ENCODE results near the gene ZCCHC14.
A peak's percentile ranks its signal among the peaks of the same experiment; 100 is the strongest.

The ZCCHC14 gene

DNA sequence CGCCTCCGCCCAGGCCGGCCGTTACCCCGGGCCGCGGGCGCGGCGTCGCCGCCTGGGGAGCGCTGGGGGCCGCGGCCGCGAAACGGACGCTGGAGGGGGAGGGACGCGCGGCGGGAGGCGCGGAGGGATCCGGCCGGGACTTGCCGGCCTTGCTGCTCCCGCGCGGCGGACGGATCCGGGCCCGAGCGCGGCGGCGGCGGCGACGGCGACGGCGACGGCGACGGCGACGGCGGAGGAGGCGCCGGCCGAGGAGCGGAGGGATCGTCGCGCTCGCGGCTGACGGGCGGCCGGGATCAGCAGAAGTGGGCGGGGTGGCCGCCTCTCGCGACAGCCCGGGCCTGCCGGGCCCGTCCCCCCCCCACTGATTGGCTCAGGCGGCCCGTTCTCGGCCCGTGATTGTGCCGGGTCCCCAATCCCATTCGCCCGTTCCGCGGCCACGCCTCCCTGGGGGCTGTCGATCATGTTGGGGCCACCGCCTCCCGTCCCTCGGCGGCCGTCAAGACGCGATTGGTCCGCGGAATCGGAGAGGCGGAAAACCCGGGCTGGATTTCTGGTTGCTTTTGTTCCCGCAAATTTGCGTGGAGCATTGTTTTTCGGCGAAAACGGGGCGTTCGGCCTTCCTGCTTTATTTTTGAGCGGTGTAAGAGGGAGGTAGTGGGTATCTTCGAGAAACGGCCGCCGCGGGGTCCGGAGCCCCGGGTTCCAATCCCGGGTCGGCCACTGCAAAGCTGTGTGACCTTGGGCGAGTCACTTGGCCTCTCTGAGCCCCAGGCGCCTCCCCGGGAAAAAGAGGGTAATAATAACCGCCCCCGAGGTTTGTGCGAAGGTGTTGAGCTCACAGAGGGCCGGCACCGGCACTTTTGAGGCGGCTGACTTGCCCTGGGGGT lies at the start of gene ZCCHC14:
ZCCHC14 (minus strand) TSS at position 304 of the 887 bp plus-strand sequence. CDS start 786 bp downstream, outside the sequence.
- Histone ChIP-seq H3K9me3 (ENCODE audit: control insufficient read depth, insufficient read depth, low read length) (no peaks in the 10 kb centered on the region), H3K9ac (ENCODE audit: low read depth, low read length) (peak within 1 kb of the TSS; percentile 54), H3K36me3 (ENCODE audit: insufficient read depth, low read length) (no peaks in the 10 kb centered on the region), H3K4me1 (ENCODE audit: insufficient read depth, low read length) (peaks cover 2% of the 10 kb centered on the region; the same call in 1 of the 2 replicates)

DNA sequence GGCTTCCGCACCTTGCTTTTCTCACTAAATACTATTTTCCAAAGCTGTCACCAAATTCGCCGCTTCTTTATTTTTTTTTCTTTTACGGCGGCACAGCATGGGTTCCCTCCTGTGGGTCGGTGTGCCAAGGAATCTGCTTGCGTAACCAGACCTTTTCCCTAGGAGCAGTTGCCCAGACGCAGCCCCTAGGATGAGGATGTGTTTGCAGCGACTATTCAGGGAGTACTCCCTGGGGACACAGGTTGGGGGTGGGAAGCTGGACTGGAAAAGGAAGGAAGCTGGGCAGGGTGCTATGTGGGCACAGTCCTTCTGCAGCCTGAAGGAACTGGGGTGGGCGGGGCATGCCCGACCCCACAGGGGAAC lies 49.0 kb upstream of the ZCCHC14 start:
- no peaks in the 10 kb centered on the region for H3K36me3 ChIP-seq (ENCODE audit: insufficient read depth, low read length)
- H3K9ac ChIP-seq (ENCODE audit: low read depth, low read length), result no peak overlapping the region
- H3K9me3 ChIP-seq (ENCODE audit: control insufficient read depth, insufficient read depth, low read length), result no peaks in the 10 kb centered on the region
- H3K4me1 ChIP-seq (ENCODE audit: insufficient read depth, low read length), result peaks cover 6% of the 10 kb centered on the region; the same call in 1 of the 2 replicates

DNA sequence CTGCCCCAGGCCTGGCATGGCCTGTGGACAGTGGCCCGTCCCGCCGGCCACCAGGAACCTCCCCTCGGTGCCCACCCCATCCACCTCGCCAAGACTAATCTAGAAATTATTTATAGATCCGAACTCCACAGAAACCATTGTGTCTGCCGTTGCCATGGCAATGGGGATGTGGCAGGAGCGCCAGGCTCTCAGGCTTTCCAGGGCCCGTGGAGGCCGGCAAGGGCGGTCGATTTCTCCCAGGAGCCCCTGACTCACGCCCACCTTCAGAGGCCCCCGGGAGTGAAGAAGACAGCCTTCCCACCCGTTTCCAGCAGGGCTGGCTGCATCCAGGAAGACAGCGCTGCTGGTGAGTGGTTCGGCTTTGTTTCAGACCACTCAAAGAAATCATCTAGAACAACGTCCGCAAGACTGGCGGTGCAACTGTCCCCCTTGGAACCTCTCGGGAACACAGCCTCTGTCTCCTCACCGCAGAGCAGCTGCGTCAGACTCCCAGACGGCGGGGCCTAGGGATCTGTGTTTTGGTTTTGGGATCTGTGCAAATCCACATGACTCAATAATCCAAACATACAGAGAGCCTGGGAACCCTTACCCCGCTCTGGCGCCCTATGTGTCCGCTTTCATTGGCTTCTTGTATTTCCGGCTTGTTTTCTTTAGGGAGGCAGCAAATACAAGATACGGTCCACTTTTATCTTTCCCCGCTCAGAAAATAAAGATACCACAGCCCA lies 48.5 kb upstream of the ZCCHC14 start:
- H3K9me3 ChIP-seq (ENCODE audit: control insufficient read depth, insufficient read depth, low read length), result no peaks in the 10 kb centered on the region; the same call in 1 of the 2 replicates
- H3K4me1 ChIP-seq (ENCODE audit: insufficient read depth, low read length), result peaks cover 6% of the 10 kb centered on the region; the same call in 1 of the 2 replicates
- H3K9ac ChIP-seq (ENCODE audit: low read depth, low read length), result no peak overlapping the region
- no peaks in the 10 kb centered on the region for H3K36me3 ChIP-seq (ENCODE audit: insufficient read depth, low read length)

DNA sequence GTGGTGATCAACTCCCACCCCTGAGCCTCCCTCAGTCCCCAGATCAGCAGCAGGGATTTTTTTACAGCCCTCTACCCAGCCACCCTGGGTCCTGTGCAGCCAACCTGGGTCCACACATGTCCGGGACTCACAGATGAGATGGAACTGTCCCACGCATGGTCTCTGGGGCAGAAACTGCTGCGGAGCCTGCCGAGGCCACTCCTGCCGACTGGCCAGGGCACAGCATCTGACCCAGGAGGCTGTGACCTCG lies 48.0 kb upstream of the ZCCHC14 start:
- no peaks in the 10 kb centered on the region; the same call in 1 of the 2 replicates for H3K9me3 ChIP-seq (ENCODE audit: control insufficient read depth, insufficient read depth, low read length)
- H3K9ac ChIP-seq (ENCODE audit: low read depth, low read length), result no peak overlapping the region
- peaks cover 6% of the 10 kb centered on the region; the same call in 1 of the 2 replicates for H3K4me1 ChIP-seq (ENCODE audit: insufficient read depth, low read length)
- H3K36me3 ChIP-seq (ENCODE audit: insufficient read depth, low read length), result no peaks in the 10 kb centered on the region

DNA sequence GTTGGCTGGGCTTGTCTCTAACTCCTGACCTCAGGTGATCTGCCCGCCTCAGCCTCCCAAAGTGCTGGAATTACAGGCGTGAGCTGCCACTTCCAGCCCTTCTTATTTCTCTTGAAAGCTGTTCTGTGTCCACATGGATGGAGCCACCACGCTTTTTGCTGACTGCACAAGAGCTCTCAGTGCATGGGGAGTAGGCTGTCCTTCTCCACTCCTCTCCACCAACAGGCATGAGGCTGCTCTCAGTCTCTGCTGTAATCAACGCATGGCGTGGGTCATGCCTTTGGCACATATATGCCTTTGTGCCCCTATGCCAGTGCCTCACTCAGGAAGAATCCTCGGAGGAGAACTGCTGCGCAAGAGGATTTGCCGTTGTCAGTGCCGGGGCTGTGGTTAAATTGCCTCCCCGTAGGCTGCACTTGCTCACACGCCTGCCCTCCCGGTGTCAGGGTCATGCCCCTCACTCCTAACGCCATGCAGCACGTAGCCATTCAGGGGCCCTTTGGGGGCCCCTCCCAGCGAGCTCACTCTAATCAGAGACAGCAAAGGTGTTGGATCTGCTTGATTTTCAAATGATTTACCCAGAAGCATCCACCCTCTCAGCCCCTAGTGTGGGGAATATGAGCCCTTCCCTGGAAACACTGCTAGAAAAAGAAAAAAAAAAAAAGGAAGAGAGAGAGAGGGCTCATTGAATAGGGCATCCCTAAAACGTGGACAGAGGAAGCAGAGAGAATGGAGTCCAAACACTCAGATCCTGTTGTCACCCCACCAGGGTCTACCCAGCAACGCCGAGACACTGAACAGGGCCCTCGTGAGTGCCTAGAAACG lies 47.5 kb upstream of the ZCCHC14 start:
- Histone ChIP-seq H3K9ac (ENCODE audit: low read depth, low read length) (no peak overlapping the region), H3K4me1 (ENCODE audit: insufficient read depth, low read length) (peaks cover 6% of the 10 kb centered on the region; the same call in 1 of the 2 replicates), H3K9me3 (ENCODE audit: control insufficient read depth, insufficient read depth, low read length) (no peaks in the 10 kb centered on the region; the same call in 1 of the 2 replicates)

DNA sequence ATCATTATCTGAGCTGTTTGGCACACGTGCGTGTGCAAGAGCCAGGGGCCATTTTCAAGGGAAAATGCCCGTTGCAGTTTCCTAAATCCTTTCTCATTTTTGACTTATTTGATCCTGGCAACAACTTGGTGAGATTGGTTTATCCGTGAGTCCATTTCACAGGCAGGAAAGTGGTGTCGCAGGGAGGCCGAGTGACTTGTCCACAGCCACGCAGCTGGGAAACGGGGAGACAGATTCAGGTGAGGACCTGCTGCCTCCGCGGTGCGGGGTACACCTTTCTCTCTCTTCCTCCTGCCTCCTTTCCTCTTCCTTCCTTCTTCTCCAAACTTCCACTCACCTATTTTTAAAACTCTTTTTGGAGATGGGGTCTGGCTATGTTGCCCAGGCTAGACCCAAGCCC lies 46.3 kb upstream of the ZCCHC14 start:
- Histone ChIP-seq H3K9me3 (ENCODE audit: control insufficient read depth, insufficient read depth, low read length) (no peaks in the 10 kb centered on the region; the same call in 1 of the 2 replicates), H3K36me3 (ENCODE audit: insufficient read depth, low read length) (no peaks in the 10 kb centered on the region), H3K9ac (ENCODE audit: low read depth, low read length) (no peak overlapping the region), H3K4me1 (ENCODE audit: insufficient read depth, low read length) (peaks cover 6% of the 10 kb centered on the region; the same call in 1 of the 2 replicates)

More for the DNA sequence above, 47.5 kb upstream of the ZCCHC14 start:
- H3K36me3 ChIP-seq (ENCODE audit: insufficient read depth, low read length), result no peaks in the 10 kb centered on the region

DNA sequence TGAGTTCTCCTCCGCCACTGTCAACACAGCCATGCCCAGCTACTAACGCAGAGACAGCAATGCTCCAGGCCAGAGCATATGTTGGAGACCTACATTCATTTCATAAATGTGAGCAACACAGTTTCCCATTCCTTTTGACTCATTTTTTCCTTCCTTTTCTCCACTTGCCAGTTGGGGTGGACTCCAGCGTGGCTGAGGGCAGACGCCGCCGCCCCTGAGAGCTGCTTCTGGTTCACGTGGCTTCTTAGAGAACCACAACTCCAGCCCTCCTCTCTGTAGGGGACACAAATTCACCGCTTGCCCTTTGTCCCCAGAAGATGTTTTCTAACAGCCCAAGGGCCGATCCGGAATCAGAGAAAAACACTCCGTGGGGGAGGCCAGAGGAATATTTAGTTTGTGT lies 45.8 kb upstream of the ZCCHC14 start:
- H3K36me3 ChIP-seq (ENCODE audit: insufficient read depth, low read length), result no peaks in the 10 kb centered on the region
- peaks cover 6% of the 10 kb centered on the region; the same call in 1 of the 2 replicates for H3K4me1 ChIP-seq (ENCODE audit: insufficient read depth, low read length)
- no peak overlapping the region for H3K9ac ChIP-seq (ENCODE audit: low read depth, low read length)
- no peaks in the 10 kb centered on the region; the same call in none of the 2 replicates for H3K9me3 ChIP-seq (ENCODE audit: control insufficient read depth, insufficient read depth, low read length)

DNA sequence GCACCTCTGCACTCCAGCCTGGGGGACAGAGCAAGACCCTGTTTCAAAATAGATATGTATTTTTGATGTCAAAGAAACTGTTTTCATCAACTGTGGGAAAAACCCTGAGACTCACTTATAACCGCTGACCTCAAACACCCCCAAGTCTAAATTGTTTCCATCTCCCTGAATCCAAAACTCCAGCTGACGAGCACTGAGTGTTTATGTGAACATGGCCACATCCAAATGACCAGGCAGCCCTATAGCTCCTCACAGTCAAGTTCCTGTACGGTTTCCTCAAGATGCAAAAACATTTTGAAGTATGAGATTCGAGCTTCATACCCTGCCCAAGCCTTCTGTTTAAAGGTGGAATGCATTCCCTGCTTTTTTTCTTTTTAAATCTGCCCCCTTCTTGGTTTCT lies 45.3 kb upstream of the ZCCHC14 start:
- no peaks in the 10 kb centered on the region; the same call in none of the 2 replicates for H3K9me3 ChIP-seq (ENCODE audit: control insufficient read depth, insufficient read depth, low read length)
- no peak overlapping the region for H3K9ac ChIP-seq (ENCODE audit: low read depth, low read length)
- no peaks in the 10 kb centered on the region for H3K36me3 ChIP-seq (ENCODE audit: insufficient read depth, low read length)
- H3K4me1 ChIP-seq (ENCODE audit: insufficient read depth, low read length), result peaks cover 6% of the 10 kb centered on the region; the same call in 1 of the 2 replicates

DNA sequence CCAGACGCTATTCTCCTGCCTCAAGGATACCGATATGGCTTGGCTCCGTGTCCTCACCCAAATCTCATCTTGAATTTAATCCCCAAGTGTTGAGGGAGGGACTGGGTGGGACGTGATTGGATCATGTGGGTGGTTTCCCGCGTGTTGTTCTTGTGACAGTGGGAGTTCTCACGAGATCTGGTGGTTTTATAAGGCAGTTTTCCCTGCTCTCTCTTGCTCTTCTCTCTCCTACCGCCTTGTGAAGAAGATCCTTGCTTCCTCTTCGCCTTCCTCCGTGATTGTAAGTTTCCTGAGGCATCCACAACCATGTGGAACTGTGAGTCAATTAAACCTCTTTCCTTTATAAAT lies 43.9 kb upstream of the ZCCHC14 start:
- Histone ChIP-seq H3K9me3 (ENCODE audit: control insufficient read depth, insufficient read depth, low read length) (no peaks in the 10 kb centered on the region; the same call in none of the 2 replicates), H3K4me1 (ENCODE audit: insufficient read depth, low read length) (peaks cover 6% of the 10 kb centered on the region; the same call in 1 of the 2 replicates), H3K36me3 (ENCODE audit: insufficient read depth, low read length) (no peaks in the 10 kb centered on the region), H3K9ac (ENCODE audit: low read depth, low read length) (no peak overlapping the region)

DNA sequence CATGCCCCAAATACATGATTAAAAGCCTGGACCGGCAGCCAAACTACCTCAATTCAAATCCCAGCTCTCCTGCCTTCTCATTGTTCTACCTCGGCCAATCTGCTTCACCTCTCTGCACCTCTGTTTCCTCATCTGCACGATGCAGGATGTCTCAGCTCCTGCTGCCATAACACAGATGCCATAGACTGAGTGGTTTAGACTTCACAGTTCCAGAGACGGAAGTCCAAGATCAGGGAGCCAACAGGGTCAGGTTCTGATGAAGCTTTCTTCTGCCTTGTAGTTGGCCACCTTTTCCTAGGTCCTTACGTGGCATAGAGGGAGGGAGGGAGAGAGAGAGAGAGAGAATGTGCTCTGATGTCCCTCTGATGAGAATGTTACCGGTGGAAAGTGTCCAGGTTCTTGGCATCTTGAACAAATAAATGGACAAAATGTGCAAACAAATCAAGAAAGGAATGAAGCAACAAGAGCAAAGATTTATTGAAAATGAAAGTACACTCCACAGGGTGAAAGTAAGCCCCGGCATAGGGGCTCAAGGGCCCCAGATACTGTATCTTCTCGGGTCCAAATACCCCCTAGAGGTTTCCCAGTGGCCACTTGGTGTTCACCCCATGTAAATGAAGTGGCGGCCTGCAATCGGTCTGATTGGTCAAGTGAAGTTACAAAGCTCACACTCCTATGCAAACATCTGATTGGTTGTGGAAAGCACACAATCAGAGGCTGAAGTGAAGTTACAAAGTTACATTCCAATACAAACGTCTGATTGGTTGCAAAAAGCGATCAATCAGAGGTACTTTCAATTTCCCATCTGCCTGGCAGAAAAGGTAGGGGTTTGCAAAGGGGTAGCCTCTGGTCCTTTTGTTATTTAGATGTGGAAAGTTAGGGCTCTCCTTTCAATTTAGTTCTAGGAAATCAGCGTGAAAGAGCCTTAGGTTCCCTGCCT lies 43.3 kb upstream of the ZCCHC14 start:
- Histone ChIP-seq H3K9ac (ENCODE audit: low read depth, low read length) (no peak overlapping the region), H3K9me3 (ENCODE audit: control insufficient read depth, insufficient read depth, low read length) (no peaks in the 10 kb centered on the region; the same call in none of the 2 replicates), H3K36me3 (ENCODE audit: insufficient read depth, low read length) (no peaks in the 10 kb centered on the region), H3K4me1 (ENCODE audit: insufficient read depth, low read length) (0 out of 2 replicates have a peak, but pooled peaks cover 6% of the 10 kb centered on the region)

DNA sequence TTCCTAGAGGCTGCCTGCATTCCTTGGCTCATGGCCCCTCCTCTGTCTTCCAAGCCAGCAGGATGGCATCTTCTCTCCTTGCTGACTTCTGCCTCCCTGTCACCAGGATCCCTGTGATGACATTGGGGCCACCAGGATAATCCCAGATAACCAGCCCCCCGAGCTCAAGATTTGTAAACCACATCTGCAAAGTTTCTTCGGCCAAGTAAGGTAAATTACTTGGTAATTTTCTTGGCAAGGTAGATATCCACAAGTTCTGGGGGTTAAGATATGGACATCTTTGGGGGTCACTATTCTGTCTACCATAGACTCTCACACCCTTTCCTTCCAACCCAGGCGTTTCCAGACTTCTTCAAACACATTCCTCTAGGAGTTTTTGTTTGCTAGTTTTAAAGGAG lies 42.6 kb upstream of the ZCCHC14 start:
- Histone ChIP-seq H3K9ac (ENCODE audit: low read depth, low read length) (no peak overlapping the region), H3K4me1 (ENCODE audit: insufficient read depth, low read length) (0 out of 2 replicates have a peak, but pooled peaks cover 5% of the 10 kb centered on the region), H3K9me3 (ENCODE audit: control insufficient read depth, insufficient read depth, low read length) (no peaks in the 10 kb centered on the region; the same call in none of the 2 replicates), H3K36me3 (ENCODE audit: insufficient read depth, low read length) (no peaks in the 10 kb centered on the region)

DNA sequence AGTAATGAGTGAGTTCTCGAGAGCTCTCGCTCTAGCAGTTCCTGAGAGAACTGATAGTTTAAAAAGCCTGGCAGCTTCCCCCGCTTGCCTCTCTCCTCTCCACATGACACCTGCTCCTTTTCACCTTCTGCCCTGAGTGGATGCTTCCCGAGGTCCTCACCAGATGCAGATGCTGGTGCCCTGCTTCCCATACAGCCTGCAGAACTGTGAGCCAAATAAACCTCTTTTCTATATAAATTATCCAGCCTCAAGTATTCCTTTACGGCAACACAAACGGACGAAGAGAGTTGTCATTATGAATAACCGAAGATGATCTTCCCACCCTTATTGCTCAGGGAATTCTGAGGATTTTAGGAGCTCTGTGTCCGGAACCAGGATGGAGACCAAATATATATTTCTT lies 41.9 kb upstream of the ZCCHC14 start:
- Histone ChIP-seq H3K9me3 (ENCODE audit: control insufficient read depth, insufficient read depth, low read length) (no peaks in the 10 kb centered on the region; the same call in none of the 2 replicates), H3K4me1 (ENCODE audit: insufficient read depth, low read length) (no peaks in the 10 kb centered on the region), H3K9ac (ENCODE audit: low read depth, low read length) (no peak overlapping the region), H3K36me3 (ENCODE audit: insufficient read depth, low read length) (no peaks in the 10 kb centered on the region)

DNA sequence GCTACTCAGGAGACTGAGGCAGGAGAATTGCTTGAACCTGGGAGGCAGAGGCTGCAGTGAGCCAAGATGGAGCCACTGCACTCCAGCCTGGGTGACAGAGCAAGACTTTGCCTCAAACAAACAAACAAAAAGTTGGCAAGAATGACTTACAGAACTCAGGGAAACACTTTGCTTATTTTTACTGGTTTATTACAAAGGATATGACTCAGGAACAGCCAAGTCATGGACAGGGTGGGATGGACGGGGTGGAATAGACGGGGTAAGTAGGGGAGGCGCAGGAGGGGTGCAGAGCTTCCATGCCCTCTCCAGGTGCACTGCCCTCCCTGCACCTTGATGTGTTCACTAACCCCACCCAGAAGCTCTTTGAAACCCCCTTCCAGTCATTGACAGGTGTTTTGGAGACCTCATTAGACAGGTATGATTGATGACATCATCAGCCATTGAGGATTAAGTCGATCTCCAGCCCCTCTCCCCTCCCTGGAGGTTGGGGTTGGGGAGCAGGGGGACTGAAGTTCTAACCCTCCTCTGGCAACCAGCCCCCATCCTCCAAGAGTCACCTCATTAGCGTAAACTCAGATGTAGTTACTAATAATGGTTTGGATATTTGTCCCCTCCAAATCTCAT lies 41.3 kb upstream of the ZCCHC14 start:
- Histone ChIP-seq H3K9me3 (ENCODE audit: control insufficient read depth, insufficient read depth, low read length) (no peaks in the 10 kb centered on the region; the same call in none of the 2 replicates), H3K9ac (ENCODE audit: low read depth, low read length) (no peak overlapping the region), H3K36me3 (ENCODE audit: insufficient read depth, low read length) (no peaks in the 10 kb centered on the region), H3K4me1 (ENCODE audit: insufficient read depth, low read length) (no peaks in the 10 kb centered on the region)
